Measurements from ENCODE around the gene CTDSPL. TPM values are rescaled to one million over a fixed set of nuclear protein-coding genes. Genes with fewer than 3 reads are reported as not detected.

CTDSPL gene
- total and polyA plus RNA-seq, 2 of the 8 experiments (the other 6 are each of a cell fraction or from before 2014, with no cell fraction given), result 20.3 to 42.2 TPM

GRCh38 chr3:37892927-37893600 lies 31.4 kb downstream of the CTDSPL start:
- Histone ChIP-seq H4K91ac (replicated peaks; ENCODE audit: insufficient read length, low read length) (no peak overlapping the region), H3K9me3 (ENCODE audit: insufficient read depth in 2 of 2, low read depth in 1 of 2, low read length in 1 of 2) (no peaks in the 10 kb centered on the region), H2AFZ (ENCODE audit: low read length) (no peak overlapping the region), H3K27ac (ENCODE audit: low read depth, low read length) (no peak overlapping the region), H3K18ac (ENCODE audit: extremely low read depth, low read length) (no peak overlapping the region), H3K4me2 (ENCODE audit: insufficient read depth in 1 of 2, low read depth in 2 of 2, low read length in 2 of 2) (no peak overlapping the region), H2BK20ac (ENCODE audit: low read length) (no peak overlapping the region), H3K4ac (replicated peaks; ENCODE audit: insufficient read length, low read depth, low read length) (no peak overlapping the region), H3K9ac (replicated peaks in 1 of 4; ENCODE audit: extremely low read depth in 1 of 4, low read depth in 3 of 4, low read length in 3 of 4) (no peak overlapping the region), H4K8ac (ENCODE audit: extremely low read depth, insufficient read depth, low read length) (no peak overlapping the region), H3K4me1 (replicated peaks in 1 of 4; ENCODE audit: control insufficient read depth in 3 of 4, insufficient read depth in 4 of 4, low read length in 3 of 4) (peaks cover 0 to 6% (median 3%) of the 10 kb centered on the region in 4 experiments; a peak in 4 of 7 replicates), H3K23me2 (ENCODE audit: low read depth, low read length) (no peaks in the 10 kb centered on the region), H3K27me3 (replicated peaks in 1 of 4; ENCODE audit: control insufficient read depth in 3 of 4, extremely low read depth in 1 of 4, insufficient read depth in 3 of 4, low read length in 3 of 4) (no peaks in the 10 kb centered on the region), H2AK5ac (ENCODE audit: low read depth, low read length) (no peak overlapping the region), H2BK15ac (ENCODE audit: low read length) (no peak overlapping the region), H4K5ac (ENCODE audit: insufficient read length, low read depth, low read length) (no peak overlapping the region), H3K56ac (replicated peaks; ENCODE audit: insufficient read length, low read depth, low read length) (no peak overlapping the region), H2BK12ac (ENCODE audit: low read depth, low read length) (no peak overlapping the region), H2BK5ac (ENCODE audit: low read depth, low read length) (no peak overlapping the region; the same call in 1 of the 2 replicates), H4K20me1 (replicated peaks in 1 of 2; ENCODE audit: control insufficient read depth in 1 of 2, insufficient read depth in 2 of 2, low read length in 2 of 2) (no peaks in the 10 kb centered on the region), H3K36me3 (ENCODE audit: control insufficient read depth in 2 of 4, insufficient read depth in 4 of 4, low read length in 3 of 4) (no peaks in the 10 kb centered on the region), H3K79me2 (ENCODE audit: control insufficient read depth in 1 of 2, insufficient read depth in 2 of 2, low read length in 2 of 2) (0 out of 4 replicates have a peak, but pooled peaks cover 0 to 2% of the 10 kb centered on the region in 2 experiments), H3K23ac (ENCODE audit: insufficient read length) (no peak overlapping the region), H3K14ac (ENCODE audit: insufficient read length) (no peak overlapping the region), H3K4me3 (ENCODE audit: extremely low read depth in 1 of 4, insufficient read depth in 2 of 4, low read depth in 3 of 4, low read length in 4 of 4) (no peak overlapping the region), H2BK120ac (replicated peaks; ENCODE audit: low read depth, low read length) (no peak overlapping the region), H3K79me1 (ENCODE audit: low read depth, low read length) (peaks cover 5% of the 10 kb centered on the region; the same call in 1 of the 2 replicates)
- CTCF ChIA-PET (ENCODE audit: partially characterized antibody), result interaction anchor here (1.4 to 2.0 kb wide), 6 partner anchors 10 to 81 kb away, joined by 3 to 12 read pairs (median 4); no protein-coding TSS in a partner anchor
- POLR2A ChIA-PET (ENCODE audit: partially characterized antibody), result no interaction called here
- 80% methylated on average over 3 of the region's 3 CpGs; no CpG with 5 or more reads in 1 of the 2 experiments for WGBS, 2 experiments (ENCODE audit: extremely low coverage in 1 of 2, insufficient coverage in 1 of 2, insufficient read length in 1 of 2, insufficient replicate concordance in 2 of 2, low coverage in 1 of 2, low lambda C conversion rate in 2 of 2, missing lambda C conversion rate in 1 of 2)
- DNase-seq (ENCODE audit: low read depth in 1 of 2, low spot score in 2 of 2), result no peak
- FAIRE-seq, result no peak
- TF ChIP-seq SP2 (IDR thresholded peaks at IDR 0.05; ENCODE audit: low read length), result no peak
- TF ChIP-seq SP1 (IDR thresholded peaks at IDR 0.05; ENCODE audit: low read depth, low read length), result no peak
- TF ChIP-seq EGR1 (IDR thresholded peaks at IDR 0.05; ENCODE audit: borderline replicate concordance, low read depth, low read length), result no peak
- no peak for TF ChIP-seq TBP (IDR thresholded peaks at IDR 0.05; ENCODE audit: low read depth, low read length)
- no peak for TF ChIP-seq ZNF274 (IDR thresholded peaks at IDR 0.05; ENCODE audit: borderline replicate concordance, extremely low read depth, low read length)
- no peak for TF ChIP-seq CHD1 (IDR thresholded peaks at IDR 0.05; ENCODE audit: low read depth, low read length)
